Pons (tissue), 1 donor: ENCODE data around the gene MYO16.

Experiments
- DNase-seq: peaks from one replicate; pipeline ENCODE4 v3.0.0-alpha.2; 2016; ENCODE audit warnings: low spot score

MYO16 gene

DNA sequence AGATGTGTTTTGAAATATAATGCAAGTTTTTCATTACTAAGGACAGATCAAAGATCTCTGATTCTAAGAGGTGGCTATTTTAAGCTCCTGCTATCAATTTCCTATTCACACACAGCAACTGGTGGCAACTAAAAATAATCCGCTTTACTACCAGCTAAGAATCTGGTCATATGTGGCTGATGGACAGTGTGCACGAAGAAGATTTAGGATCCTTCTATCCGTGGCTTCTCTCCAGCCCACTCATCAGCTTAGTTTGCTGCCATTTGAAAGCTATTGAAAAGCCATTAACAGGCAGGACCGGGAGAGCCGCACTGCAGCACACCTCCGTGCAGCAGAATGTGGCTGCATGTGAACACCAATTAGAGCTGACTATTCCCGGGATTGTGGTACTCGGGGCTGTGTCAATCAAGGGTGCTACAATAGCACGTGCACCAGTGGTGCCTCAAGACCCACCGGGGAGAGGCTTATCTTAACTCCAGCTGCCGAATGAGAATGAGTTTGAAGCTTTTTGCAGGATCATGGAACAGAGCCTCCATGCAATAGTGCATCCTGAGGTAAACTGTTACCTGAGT, at the start of gene MYO16:
MYO16 (plus strand) TSS at position 431 of the 572 bp plus-strand sequence. CDS start 234 bp downstream, outside the sequence.
- DNase-seq = no peak

DNA sequence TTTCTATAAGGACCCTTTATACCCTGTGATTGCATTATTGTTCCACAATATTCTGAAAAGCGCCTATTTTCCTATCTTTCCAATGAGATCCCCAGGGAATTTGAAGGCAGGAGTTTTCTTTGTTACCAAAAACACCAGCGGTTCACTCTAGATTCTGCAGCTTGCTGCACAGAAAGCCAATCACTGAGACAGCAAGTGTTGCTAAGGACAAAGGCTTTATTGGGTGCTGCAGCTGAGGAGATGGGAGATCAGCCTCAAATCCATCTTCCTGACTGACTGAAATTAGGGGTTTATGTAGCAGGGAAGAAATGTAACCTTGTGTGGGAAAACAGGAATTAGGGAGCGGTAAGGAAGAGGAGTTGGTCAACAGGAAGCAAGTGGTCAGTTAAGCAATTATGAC, 42.6 kb upstream of the MYO16 start:
- no peak for DNase-seq

- DNase-seq = no peak
Measured at GRCh38 chr13:108588516-108588915, 40.9 kb upstream of the MYO16 start.

DNA sequence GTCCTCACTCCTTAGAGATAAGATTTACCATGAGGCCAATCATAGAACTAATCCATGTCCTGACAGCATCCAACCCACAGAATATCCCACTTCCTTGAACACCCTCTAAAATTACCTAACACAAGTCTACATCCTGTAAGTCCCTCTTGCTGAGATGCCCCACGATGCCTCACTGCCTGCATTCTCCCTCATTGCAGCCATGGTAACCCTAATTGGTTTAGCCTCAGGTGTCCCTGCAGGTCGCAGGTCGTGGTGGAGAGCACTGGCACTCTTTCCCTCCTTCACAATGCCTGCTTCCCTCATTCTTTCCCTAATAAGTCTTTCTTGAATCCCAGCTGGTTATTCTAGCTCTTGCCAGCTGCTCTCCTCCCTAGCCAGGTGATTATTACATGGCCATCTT, 35.3 kb upstream of the MYO16 start:
- DNase-seq = no peak

DNA sequence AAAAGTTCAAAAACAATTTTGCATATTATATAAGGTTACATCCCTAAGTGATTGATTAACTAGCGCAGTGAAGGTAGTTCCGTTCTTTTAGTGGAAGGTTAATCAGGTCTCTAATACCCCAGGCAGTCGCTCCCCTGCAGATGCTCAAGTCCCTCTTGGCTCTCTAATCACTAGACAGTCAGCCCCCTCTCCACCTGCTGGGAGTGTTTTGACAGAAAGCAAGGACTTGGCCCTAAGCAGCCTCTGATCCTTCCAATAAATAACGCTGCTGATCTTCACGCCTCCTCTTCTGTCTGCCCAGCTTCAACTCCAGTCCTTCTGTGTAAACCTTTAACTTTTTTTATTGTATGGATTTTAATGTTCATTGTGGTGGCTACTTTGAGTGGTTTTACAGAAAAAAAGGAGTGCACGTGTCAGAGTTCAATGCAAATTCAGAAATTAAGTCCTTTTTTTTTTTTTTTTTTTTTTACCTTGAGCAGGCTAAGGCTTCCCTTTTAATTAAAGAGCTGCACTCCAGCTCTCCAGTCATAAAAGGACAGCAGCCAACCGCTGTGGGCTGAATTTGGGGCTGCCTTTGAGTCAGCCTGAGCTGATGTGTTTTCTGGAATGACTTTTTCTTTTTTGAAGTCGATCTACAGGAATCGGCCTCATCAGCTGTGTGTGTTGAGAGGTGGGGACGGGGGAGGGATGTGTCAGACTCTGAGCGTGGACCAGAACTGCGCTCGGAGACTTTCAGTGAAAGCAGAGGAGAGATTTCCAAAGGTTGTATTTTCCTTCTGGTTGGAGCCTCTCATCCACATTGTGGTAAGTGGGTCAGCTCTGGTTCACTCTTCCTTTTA, 33.8 kb upstream of the MYO16 start:
- DNase-seq = peak; percentile 11

GRCh38 chr13:108597943-108598342, 31.5 kb upstream of the MYO16 start:
- DNase-seq = no peak

DNA sequence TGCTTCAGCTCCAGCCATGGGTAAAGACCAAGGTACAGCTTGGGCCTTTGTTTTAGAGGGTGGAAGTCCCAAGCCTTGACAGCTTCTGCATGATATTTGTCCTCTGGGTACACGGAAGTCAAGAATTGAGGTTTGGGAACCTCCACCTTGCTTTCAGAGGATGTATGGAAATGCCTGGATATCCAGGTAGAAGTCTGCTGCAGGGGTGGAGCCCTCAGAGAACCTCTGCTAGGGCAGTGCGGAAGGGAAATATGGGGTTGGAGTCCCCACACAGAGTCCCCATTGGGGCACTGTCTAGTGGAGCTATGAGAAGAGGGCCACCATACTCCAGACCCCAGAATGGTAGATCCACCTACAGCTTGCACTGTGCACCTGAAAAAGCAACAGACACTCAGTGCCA, 23.0 kb upstream of the MYO16 start:
- no peak for DNase-seq

- DNase-seq = peak; percentile 37
Measured at GRCh38 chr13:108609353-108609752, 20.1 kb upstream of the MYO16 start.

- no peak for DNase-seq
Measured at GRCh38 chr13:108610507-108610906, 18.9 kb upstream of the MYO16 start.

GRCh38 chr13:108615241-108615640, 14.2 kb upstream of the MYO16 start:
- no peak for DNase-seq

DNA sequence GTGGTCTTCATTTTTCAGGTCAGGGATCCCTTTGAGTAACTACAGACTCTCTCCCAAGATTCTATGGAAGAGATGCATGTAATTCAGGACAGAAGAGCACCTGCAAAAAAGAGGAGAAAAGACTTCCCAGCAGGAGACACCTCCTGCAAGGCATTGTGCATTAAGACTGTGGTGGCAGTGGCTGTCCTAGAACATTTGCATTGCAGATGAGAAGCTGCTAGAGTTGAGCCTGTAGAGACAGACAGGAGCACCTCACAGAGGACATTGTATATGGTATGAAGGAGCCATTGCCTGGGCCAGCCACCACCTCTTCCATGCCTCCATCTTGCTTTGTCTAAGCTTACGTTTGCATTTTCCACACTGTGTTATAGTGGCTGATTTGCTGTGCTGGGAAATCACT, 11.2 kb upstream of the MYO16 start:
- no peak for DNase-seq

- DNase-seq = no peak
Measured at GRCh38 chr13:108621462-108621861, 7.9 kb upstream of the MYO16 start.

- no peak for DNase-seq
Measured at GRCh38 chr13:108624108-108624507, 5.3 kb upstream of the MYO16 start.

GRCh38 chr13:108624979-108625378, 4.4 kb upstream of the MYO16 start:
- no peak for DNase-seq

- DNase-seq = no peak
Measured at GRCh38 chr13:108629988-108630387, 577 bp downstream of the MYO16 start.

- DNase-seq = no peak
Measured at GRCh38 chr13:108632649-108633167, 3.3 kb downstream of the MYO16 start.

GRCh38 chr13:108638901-108639300, 9.5 kb downstream of the MYO16 start:
- DNase-seq = no peak

GRCh38 chr13:108643646-108644353, 14.4 kb downstream of the MYO16 start:
- DNase-seq = no peak

DNA sequence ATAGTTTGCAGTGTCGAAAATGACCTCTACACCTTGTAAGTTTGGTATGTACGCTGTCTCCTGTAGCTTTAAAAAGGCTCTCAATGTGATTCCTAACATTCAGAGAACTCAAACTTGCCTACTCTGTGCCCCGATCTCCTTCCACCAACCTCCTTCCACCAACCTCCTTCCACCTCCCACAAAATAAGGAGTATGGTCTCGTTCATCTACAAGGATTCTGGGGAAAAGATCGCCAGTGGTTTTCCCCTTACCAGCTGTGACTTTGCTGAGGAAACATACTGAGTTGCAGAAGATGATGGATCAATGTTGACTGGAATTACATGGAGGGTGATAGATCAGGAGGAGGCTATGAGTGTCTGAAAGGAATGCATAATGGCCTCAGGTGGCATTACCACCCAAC, 16.0 kb downstream of the MYO16 start:
- no peak for DNase-seq

GRCh38 chr13:108650271-108650670, 20.9 kb downstream of the MYO16 start:
- no peak for DNase-seq

DNA sequence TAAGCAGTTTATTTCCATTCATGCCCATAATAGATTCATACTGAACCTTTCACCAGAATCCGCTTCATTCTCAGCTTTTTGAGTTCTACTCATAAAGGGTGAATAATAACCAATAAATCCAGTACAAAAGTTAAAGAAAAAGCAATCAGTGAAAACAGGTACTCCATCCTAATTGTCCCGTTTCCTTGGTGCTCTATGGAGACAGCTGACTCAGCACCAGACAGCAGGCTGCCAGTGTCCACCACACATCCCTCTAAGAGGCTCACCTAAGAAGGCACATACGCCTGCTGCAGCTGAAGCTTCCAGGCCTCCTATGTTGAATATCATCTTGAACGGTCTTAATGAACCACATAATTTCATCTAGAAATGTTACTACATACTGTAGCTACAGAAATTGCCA, 27.3 kb downstream of the MYO16 start:
- DNase-seq = no peak

- DNase-seq = no peak
Measured at GRCh38 chr13:108657519-108657918, 28.1 kb downstream of the MYO16 start.

GRCh38 chr13:108662528-108662927, 33.1 kb downstream of the MYO16 start:
- no peak for DNase-seq
